Measurements from ENCODE around the gene HOXB5. TPM values are rescaled to one million over a fixed set of nuclear protein-coding genes. Genes with fewer than 3 reads are reported as not detected.

The HOXB5 gene
- total RNA-seq, 1 experiment from 2014 or later = not detected

- Histone ChIP-seq H4K8ac (replicated peaks; ENCODE audit: insufficient read length, low read depth, low read length) (no peak overlapping the region), H3K27me3 (ENCODE audit: insufficient read depth, low read length) (peaks cover 100% of the 10 kb centered on the region), H3K4me1 (ENCODE audit: insufficient read depth, low read length) (no peaks in the 10 kb centered on the region), H3K79me1 (ENCODE audit: insufficient read depth, low read depth, low read length, poor library complexity, severe bottlenecking) (no peaks in the 10 kb centered on the region), H3K14ac (ENCODE audit: insufficient read depth, low read length) (no peak overlapping the region), H2BK12ac (ENCODE audit: insufficient read length, low read depth, low read length) (no peak overlapping the region), H3K4me2 (ENCODE audit: insufficient read depth, insufficient read length, low read length) (no peak overlapping the region), H2BK20ac (ENCODE audit: low read depth, low read length, poor library complexity, severe bottlenecking) (no peak overlapping the region), H3K9ac (ENCODE audit: extremely low read depth, insufficient read length, low read length) (no peak overlapping the region), H3K79me2 (ENCODE audit: insufficient read depth, low read length) (no peaks in the 10 kb centered on the region), H2AFZ (ENCODE audit: low read length) (no peak overlapping the region), H4K91ac (ENCODE audit: insufficient read length, low read depth, low read length) (no peak overlapping the region), H4K5ac (ENCODE audit: insufficient read length, low read depth, low read length) (no peak overlapping the region), H2AK5ac (ENCODE audit: insufficient read length, low read length) (no peak overlapping the region), H3K56ac (ENCODE audit: insufficient read length, low read depth, low read length) (no peak overlapping the region), H3T11ph (ENCODE audit: low read length) (no peak overlapping the region), H2BK5ac (ENCODE audit: insufficient read length, low read length) (no peak overlapping the region), H3K9me3 (ENCODE audit: control insufficient read depth, low read depth, low read length) (no peaks in the 10 kb centered on the region), H2BK120ac (ENCODE audit: low read depth, low read length, poor library complexity, severe bottlenecking) (no peak overlapping the region), H3K27ac (ENCODE audit: insufficient read length, low read depth, low read length) (no peak overlapping the region), H2BK15ac (ENCODE audit: low read depth, low read length) (no peak overlapping the region), H4K20me1 (ENCODE audit: control insufficient read depth, insufficient read depth, insufficient read length) (no peaks in the 10 kb centered on the region), H3K18ac (ENCODE audit: insufficient read length, low read depth, low read length) (no peak overlapping the region), H3K4ac (ENCODE audit: low read depth, low read length) (no peak overlapping the region), H3K23me2 (ENCODE audit: insufficient read length, low read depth, low read length, poor library complexity, severe bottlenecking) (peaks cover 3% of the 10 kb centered on the region), H3K23ac (ENCODE audit: insufficient read length, low read depth, low read length) (no peak overlapping the region)
- Mint-ChIP-seq H3K36me3 (ENCODE audit: insufficient read depth in 1 of 3, low read depth in 3 of 3) (no peaks in the 10 kb centered on the region; a peak in 2 of 7 replicates), H3K9me3 (peaks cover 7 to 14% of the 10 kb centered on the region in 2 experiments; a peak in 3 of 5 replicates), H3K4me1 (peaks cover 13 to 27% of the 10 kb centered on the region in 2 experiments), H3K4me3 (no peak overlapping the region; a peak in 2 of 5 replicates), H3K27ac (no peak overlapping the region; a peak in 1 of 7 replicates), H3K27me3 (ENCODE audit: low read depth) (peaks cover 100% of the 10 kb centered on the region)
- WGBS (ENCODE audit: extremely low coverage, insufficient read length, low lambda C conversion rate) = no CpG with 5 or more reads among the region's 34 CpGs
- TF ChIP-seq CTCF (conservative IDR thresholded peaks at IDR 0.05) = no peak
- no peak for DNase-seq
Measured at GRCh38 chr17:48586355-48587258, 7.0 kb downstream of the HOXB5 start.
